Measurements from ENCODE around the gene SHMT1.
A peak's percentile ranks its signal among the peaks of the same experiment; 100 is the strongest.

SHMT1 gene

GRCh38 chr17:18324140-18325050 is 39.0 kb downstream of the SHMT1 start:
- H3K36me3 ChIP-seq (ENCODE audit: insufficient read depth, low read length) = peaks cover 11% of the 10 kb centered on the region

GRCh38 chr17:18323507-18324139 is 39.7 kb downstream of the SHMT1 start:
- Histone ChIP-seq H3K36me3 (ENCODE audit: insufficient read depth, low read length) (peaks cover 11% of the 10 kb centered on the region), H3K9ac (ENCODE audit: low read depth, low read length) (no peak overlapping the region), H3K4me1 (ENCODE audit: insufficient read depth, low read length) (no peaks in the 10 kb centered on the region), H3K9me3 (ENCODE audit: control insufficient read depth, insufficient read depth, low read length) (no peaks in the 10 kb centered on the region)

More at GRCh38 chr17:18324140-18325050, 39.0 kb downstream of the SHMT1 start:
- Histone ChIP-seq H3K9ac (ENCODE audit: low read depth, low read length) (no peak overlapping the region), H3K9me3 (ENCODE audit: control insufficient read depth, insufficient read depth, low read length) (no peaks in the 10 kb centered on the region), H3K4me1 (ENCODE audit: insufficient read depth, low read length) (no peaks in the 10 kb centered on the region)

DNA sequence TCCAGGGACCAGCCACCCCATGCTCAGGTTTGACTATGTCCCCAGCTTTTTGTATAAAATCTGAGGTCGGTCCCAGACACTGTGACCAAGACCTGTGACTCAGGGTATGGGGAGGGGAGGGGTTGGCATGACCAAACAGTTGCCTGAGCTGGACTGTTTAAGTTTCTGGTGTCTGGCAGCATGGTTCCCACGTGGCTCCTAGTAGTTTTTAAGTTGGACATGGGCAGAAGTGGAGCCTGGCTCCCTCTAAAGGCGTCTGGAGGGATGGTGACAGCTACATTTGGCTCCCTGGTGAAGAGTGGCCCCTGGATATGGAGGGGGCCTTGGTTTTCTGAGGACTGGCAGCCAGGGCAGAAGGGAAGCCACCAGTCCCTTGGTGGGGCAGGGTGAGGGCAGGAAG is 40.3 kb downstream of the SHMT1 start:
- H3K9ac ChIP-seq (ENCODE audit: low read depth, low read length) = no peak overlapping the region
- peaks cover 6% of the 10 kb centered on the region for H3K36me3 ChIP-seq (ENCODE audit: insufficient read depth, low read length)
- no peaks in the 10 kb centered on the region for H3K9me3 ChIP-seq (ENCODE audit: control insufficient read depth, insufficient read depth, low read length)
- H3K4me1 ChIP-seq (ENCODE audit: insufficient read depth, low read length) = no peaks in the 10 kb centered on the region

DNA sequence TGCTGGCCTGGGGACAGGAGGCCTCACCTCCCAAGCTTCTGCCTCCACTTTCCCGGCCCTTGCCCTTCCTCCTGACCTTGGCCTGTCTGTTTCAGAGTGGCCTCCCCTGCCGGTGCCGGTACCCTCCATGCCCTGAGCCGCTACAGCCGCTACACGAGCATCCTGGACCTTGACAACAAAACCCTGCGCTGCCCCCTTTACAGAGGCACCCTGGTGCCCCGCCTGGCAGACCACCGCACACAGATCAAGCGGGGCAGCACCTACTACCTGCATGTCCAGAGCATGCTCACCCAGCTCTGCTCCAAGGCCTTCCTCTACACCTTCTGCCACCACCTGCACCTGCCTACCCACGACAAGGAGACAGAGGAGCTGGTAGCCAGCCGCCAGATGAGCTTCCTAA is 40.8 kb downstream of the SHMT1 start:
- Histone ChIP-seq H3K4me1 (ENCODE audit: insufficient read depth, low read length) (no peaks in the 10 kb centered on the region), H3K9ac (ENCODE audit: low read depth, low read length) (no peak overlapping the region), H3K36me3 (ENCODE audit: insufficient read depth, low read length) (peaks cover 6% of the 10 kb centered on the region), H3K9me3 (ENCODE audit: control insufficient read depth, insufficient read depth, low read length) (no peaks in the 10 kb centered on the region)

GRCh38 chr17:18321309-18321708 is 42.0 kb downstream of the SHMT1 start:
- H3K36me3 ChIP-seq (ENCODE audit: insufficient read depth, low read length) = peaks cover 6% of the 10 kb centered on the region
- no peaks in the 10 kb centered on the region for H3K4me1 ChIP-seq (ENCODE audit: insufficient read depth, low read length)
- no peak overlapping the region for H3K9ac ChIP-seq (ENCODE audit: low read depth, low read length)
- H3K9me3 ChIP-seq (ENCODE audit: control insufficient read depth, insufficient read depth, low read length) = no peaks in the 10 kb centered on the region

DNA sequence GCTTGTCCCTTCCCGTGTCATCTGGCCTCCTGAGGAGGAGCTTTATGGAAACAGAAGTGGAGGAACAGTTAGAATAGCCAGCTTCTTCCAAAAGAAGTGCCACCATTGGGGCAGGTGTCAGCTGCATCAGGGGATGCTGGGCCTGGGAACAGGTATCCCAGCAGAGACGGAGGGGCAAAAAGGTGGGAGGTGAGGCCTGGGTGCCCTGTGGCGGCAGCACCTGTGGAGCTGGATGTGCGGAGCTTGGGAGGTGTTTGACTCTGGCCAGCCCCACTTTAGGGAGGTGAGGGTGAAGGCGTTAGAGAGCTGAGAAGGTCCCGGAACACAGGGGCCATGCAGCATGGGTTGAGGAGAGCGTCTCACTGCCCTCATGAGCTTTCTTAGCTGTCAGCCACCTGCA is 43.0 kb downstream of the SHMT1 start:
- Histone ChIP-seq H3K36me3 (ENCODE audit: insufficient read depth, low read length) (peaks cover 6% of the 10 kb centered on the region), H3K4me1 (ENCODE audit: insufficient read depth, low read length) (no peaks in the 10 kb centered on the region), H3K9ac (ENCODE audit: low read depth, low read length) (no peak overlapping the region), H3K9me3 (ENCODE audit: control insufficient read depth, insufficient read depth, low read length) (no peaks in the 10 kb centered on the region)

- H3K9ac ChIP-seq (ENCODE audit: low read depth, low read length) = no peak overlapping the region
- no peaks in the 10 kb centered on the region for H3K9me3 ChIP-seq (ENCODE audit: control insufficient read depth, insufficient read depth, low read length)
- no peaks in the 10 kb centered on the region for H3K4me1 ChIP-seq (ENCODE audit: insufficient read depth, low read length)
- peaks cover 3% of the 10 kb centered on the region for H3K36me3 ChIP-seq (ENCODE audit: insufficient read depth, low read length)
These were observed 43.6 kb downstream of the SHMT1 start for GRCh38 chr17:18319604-18320256.

DNA sequence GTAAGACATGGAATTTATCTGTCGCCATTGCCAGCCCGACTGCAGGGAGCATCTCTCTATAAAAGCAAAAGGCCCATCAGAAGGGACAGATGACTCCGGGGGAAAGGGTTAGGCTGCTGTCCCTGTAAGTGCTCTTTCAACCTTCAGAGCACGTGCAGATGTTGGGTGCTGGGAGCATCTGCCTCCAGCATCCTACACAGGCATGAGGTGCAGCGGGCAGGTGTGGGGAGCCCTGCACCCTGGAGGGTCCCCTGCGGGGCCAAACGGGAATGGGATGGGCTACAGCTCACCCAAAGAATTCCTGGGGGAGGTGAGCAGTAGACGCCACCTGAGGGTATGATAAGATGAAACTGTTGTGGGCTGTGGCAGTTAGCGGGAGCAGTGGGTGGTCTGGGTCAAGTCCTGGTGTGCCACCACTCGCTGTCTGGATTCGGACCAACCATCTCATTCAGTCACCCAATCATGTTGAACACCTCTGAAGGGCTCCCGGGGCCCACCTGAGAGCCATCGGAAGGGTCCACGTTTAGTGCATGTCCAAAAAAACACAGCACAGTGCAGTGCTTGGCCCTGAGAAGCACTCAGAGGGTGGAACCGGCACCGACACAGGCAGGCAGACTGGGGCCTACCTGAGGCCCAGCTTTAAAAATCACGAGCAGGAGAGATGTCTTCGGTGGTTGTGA is 44.4 kb downstream of the SHMT1 start:
- Histone ChIP-seq H3K9ac (ENCODE audit: low read depth, low read length) (no peak overlapping the region), H3K9me3 (ENCODE audit: control insufficient read depth, insufficient read depth, low read length) (no peaks in the 10 kb centered on the region), H3K36me3 (ENCODE audit: insufficient read depth, low read length) (no peaks in the 10 kb centered on the region; the same call in none of the 2 replicates), H3K4me1 (ENCODE audit: insufficient read depth, low read length) (no peaks in the 10 kb centered on the region)

GRCh38 chr17:18318117-18318516 is 45.2 kb downstream of the SHMT1 start:
- Histone ChIP-seq H3K36me3 (ENCODE audit: insufficient read depth, low read length) (peaks cover 3% of the 10 kb centered on the region), H3K4me1 (ENCODE audit: insufficient read depth, low read length) (no peaks in the 10 kb centered on the region), H3K9me3 (ENCODE audit: control insufficient read depth, insufficient read depth, low read length) (no peaks in the 10 kb centered on the region), H3K9ac (ENCODE audit: low read depth, low read length) (no peak overlapping the region)

- H3K4me1 ChIP-seq (ENCODE audit: insufficient read depth, low read length) = no peaks in the 10 kb centered on the region
- H3K36me3 ChIP-seq (ENCODE audit: insufficient read depth, low read length) = peaks cover 12% of the 10 kb centered on the region
These were observed 47.4 kb downstream of the SHMT1 start for GRCh38 chr17:18315961-18316360.

GRCh38 chr17:18315562-18315922 is 47.8 kb downstream of the SHMT1 start:
- H3K36me3 ChIP-seq (ENCODE audit: insufficient read depth, low read length) = peaks cover 12% of the 10 kb centered on the region
- H3K9ac ChIP-seq (ENCODE audit: low read depth, low read length) = peak overlapping the region; percentile 93
- no peaks in the 10 kb centered on the region for H3K4me1 ChIP-seq (ENCODE audit: insufficient read depth, low read length)
- no peaks in the 10 kb centered on the region for H3K9me3 ChIP-seq (ENCODE audit: control insufficient read depth, insufficient read depth, low read length)

More at GRCh38 chr17:18315961-18316360, 47.4 kb downstream of the SHMT1 start:
- Histone ChIP-seq H3K9me3 (ENCODE audit: control insufficient read depth, insufficient read depth, low read length) (no peaks in the 10 kb centered on the region), H3K9ac (ENCODE audit: low read depth, low read length) (peak overlapping the region; percentile 93)

DNA sequence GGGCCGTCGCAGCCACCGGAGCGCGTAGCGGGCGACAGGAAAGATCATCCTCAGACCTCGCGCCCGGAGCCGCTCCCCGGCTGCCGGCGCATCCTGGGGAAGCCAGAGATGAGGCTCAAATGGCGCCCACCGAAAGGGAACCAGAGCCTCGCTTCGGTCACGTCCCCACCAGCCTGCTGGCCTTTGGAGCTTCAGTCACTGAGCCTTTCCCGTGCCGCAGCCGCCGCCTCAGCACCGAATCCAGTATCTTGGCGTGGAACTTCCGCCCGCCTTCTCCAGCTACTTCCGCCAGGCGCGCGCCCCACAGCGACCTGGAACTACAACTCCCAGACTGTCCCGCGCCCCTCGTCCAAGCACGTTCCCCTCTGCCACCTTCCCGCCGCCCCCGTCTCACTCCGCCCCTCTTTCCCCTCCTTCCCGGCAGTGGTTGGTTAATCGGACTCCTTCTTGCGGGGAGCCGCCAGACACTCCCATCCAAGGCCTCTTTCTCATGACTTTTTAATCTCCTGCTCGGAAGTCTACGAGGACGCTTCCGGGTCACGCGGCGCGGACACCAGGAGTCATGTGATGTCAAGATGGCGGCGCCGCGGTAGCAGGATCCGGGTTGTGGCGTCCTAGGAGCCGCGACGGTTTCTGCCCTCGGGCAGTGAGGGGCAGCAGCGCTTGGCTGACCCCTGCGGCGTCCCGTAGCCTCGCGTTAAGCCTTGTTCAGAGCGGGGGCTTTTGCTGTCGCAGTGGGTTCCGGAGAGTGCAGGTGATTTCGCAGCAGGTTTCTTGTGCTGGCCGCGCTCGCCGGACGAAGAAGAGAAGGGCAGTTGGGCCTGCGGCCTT is 48.4 kb downstream of the SHMT1 start, which contains the start of the genes SMCR8 and TOP3A:
Gene SMCR8 (plus strand): TSS at position 563 of the 831 bp plus-strand sequence. CDS start 497 bp downstream, outside the sequence.
Gene TOP3A (minus strand): TSS at position 264 of the 831 bp plus-strand sequence. CDS start 216 bp downstream, at position 48.
- peaks cover 12% of the 10 kb centered on the region for H3K36me3 ChIP-seq (ENCODE audit: insufficient read depth, low read length)
- H3K9ac ChIP-seq (ENCODE audit: low read depth, low read length) = peak within 1 kb of the TSS; percentile 93
- H3K4me1 ChIP-seq (ENCODE audit: insufficient read depth, low read length) = no peaks in the 10 kb centered on the region
- H3K9me3 ChIP-seq (ENCODE audit: control insufficient read depth, insufficient read depth, low read length) = no peaks in the 10 kb centered on the region

DNA sequence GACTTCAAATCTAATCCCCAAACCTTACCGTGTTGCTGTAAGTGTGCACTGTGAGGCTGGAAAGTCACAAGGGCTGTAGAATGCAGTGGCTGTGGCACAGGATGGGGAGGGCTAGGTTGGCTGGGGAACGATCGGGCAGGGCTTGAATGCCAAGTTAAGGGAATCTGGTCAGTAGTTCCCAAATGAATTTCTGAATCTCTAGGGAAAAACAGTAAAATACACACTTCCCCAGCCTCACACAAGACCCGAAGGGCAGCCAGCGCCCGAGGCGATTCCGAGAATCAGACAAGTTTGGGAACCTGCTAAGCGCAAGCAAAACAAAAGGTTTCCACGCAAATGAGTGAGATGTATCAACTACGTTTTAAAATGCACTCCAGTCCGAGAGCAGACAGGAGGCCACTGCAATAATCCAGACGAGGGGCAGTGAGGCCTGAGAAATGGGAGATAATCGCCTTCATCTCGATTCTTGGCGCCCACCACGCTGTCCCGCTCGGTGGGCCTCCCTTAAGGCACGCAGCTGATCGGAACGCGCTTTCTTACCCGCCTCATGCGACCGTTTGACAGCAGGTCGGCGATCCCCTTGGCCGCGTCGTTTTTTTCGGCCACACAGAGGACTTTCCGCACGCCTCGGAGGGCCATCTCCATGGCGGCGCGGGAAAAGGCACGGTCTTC is 49.2 kb downstream of the SHMT1 start:
- H3K4me1 ChIP-seq (ENCODE audit: insufficient read depth, low read length) = no peaks in the 10 kb centered on the region
- no peaks in the 10 kb centered on the region for H3K9me3 ChIP-seq (ENCODE audit: control insufficient read depth, insufficient read depth, low read length)
- peaks cover 13% of the 10 kb centered on the region for H3K36me3 ChIP-seq (ENCODE audit: insufficient read depth, low read length)
- H3K9ac ChIP-seq (ENCODE audit: low read depth, low read length) = peak overlapping the region; percentile 93
